Measurements from ENCODE around the gene KLF13.

GRCh38 chr15:31371520-31372240 lies 45.0 kb downstream of the KLF13 start:
- TF ChIP-seq CTCF (IDR thresholded peaks at IDR 0.05; ENCODE audit: low read depth, low read length) (no peak), EZH2phosphoT487 (IDR thresholded peaks at IDR 0.05; ENCODE audit: low read depth) (no peak)
